Right cardiac atrium (tissue), 5 donors: ENCODE data around the gene MFRP. TPM values are rescaled to one million over a fixed set of nuclear protein-coding genes. Genes with fewer than 3 reads are reported as not detected.

Source experiments
- ATAC-seq, 2 donors: fragments of 200-7000 bp; cut with Tn5 transposase; one replicate each; pipeline versions ENCODE4 v1.8.0 to v1.9.1; 2020; ENCODE audit warnings: moderate library complexity in 2 of 2, mild to moderate bottlenecking in 1 of 2
- DNase-seq, 3 donors: peaks; one replicate each; pipeline ENCODE4 v3.0.0-alpha.2; 2020
- H3K27ac ChIP-seq: one replicate; pipeline ENCODE4 v1.5.1; 2013; ENCODE audit warnings: mild to moderate bottlenecking, low read length, control low read depth, moderate library complexity
- H3K27me3 ChIP-seq: one replicate; pipeline ENCODE4 v1.6.1; 2013; ENCODE audit not compliant: control insufficient read depth, insufficient read depth
- H3K4me1 ChIP-seq: one replicate; pipeline ENCODE4 v1.6.1; 2013; ENCODE audit warnings: low read length; ENCODE audit not compliant: control insufficient read depth, insufficient read depth
- H3K4me3 ChIP-seq: one replicate; pipeline ENCODE4 v1.5.1; 2013; ENCODE audit warnings: low read length, control low read depth
- H3K9me3 ChIP-seq: one replicate; pipeline ENCODE4 v1.6.1; 2013; ENCODE audit warnings: low read length; ENCODE audit not compliant: control insufficient read depth
- WGBS: extraction: QIAGEN DNeasy Blood & Tissue Kit; methylation state at CpG from one replicate; pipeline ENCODE4 v1.1.7; 2013; 5-methylcytosine and 5-hydroxymethylcytosine counted together
- intact Hi-C, 4 donors: fragments of 100-400 bp; cut with DNase I; formaldehyde crosslinking; loops; one replicate each; pipeline versions ENCODE4 v1.11.0 to v1.14.0; 2022 to 2023
- polyA plus RNA-seq: library from polyadenylated mRNA; stranded (reverse); fragments of 200-250 nt; gene quantifications from one replicate; pipeline ENCODE4 v1.2.3, GENCODE V29; 2013
- total RNA-seq, 4 donors: library from RNA; stranded (reverse); fragmentation: NEBNext Ultra II Directional; extraction: Animal tissue kit (Norgen Biotek cat#: 25700); gene quantifications; one replicate each; pipeline ENCODE4 v1.2.1, GENCODE V29; 2021
- donor health status: healthy with polysubstance abuse.
- donor health status: DM: no; HTN: yes; CAD: no.
- donor health status: DM: no; HTN: no; CAD: no.
- donor health status: DM: no; HTN: yes; CAD: no; lungs with severe emphysema.
- donor health status: DM: yes; HTN: yes; CAD: no.

The MFRP gene
- total and polyA plus RNA-seq, 5 donors: 0.02 to 0.06 TPM; not detected in 3

- no peaks in the 10 kb centered on the region for H3K27me3 ChIP-seq
- intact Hi-C loops: loop anchor here in 1 of 4 donors (2.0 kb wide), 1 partner anchor 16 kb away; no protein-coding TSS in a partner anchor
- peaks cover 17% of the 10 kb centered on the region for H3K4me1 ChIP-seq
- H3K9me3 ChIP-seq: no peaks in the 10 kb centered on the region
- WGBS: 76% methylated on average over 26 of the region's 26 CpGs
- no peak overlapping the region for H3K4me3 ChIP-seq
- ATAC-seq (no peak), DNase-seq (peak in 1 of 3 donors; percentile 53)
- peak overlapping the region; percentile 69 for H3K27ac ChIP-seq
These were observed 26.0 kb upstream of the MFRP start for GRCh38 chr11:119372260-119373058.

- no peak for ATAC-seq
These were observed 25.3 kb upstream of the MFRP start for GRCh38 chr11:119371778-119372182.

GRCh38 chr11:119371067-119371601 is 24.6 kb upstream of the MFRP start:
- no peak for DNase-seq
- no peak for ATAC-seq
- no peaks in the 10 kb centered on the region for H3K27me3 ChIP-seq
- intact Hi-C loops: no loop called here
- WGBS: 53% methylated on average over 8 of the region's 8 CpGs
- peak overlapping the region; percentile 90 for H3K27ac ChIP-seq
- no peaks in the 10 kb centered on the region for H3K9me3 ChIP-seq
- H3K4me1 ChIP-seq: peaks cover 22% of the 10 kb centered on the region
- no peak overlapping the region for H3K4me3 ChIP-seq

More at GRCh38 chr11:119371778-119372182, 25.3 kb upstream of the MFRP start:
- DNase-seq: peak in 2 of 3 donors; percentile 26 to 64
- H3K9me3 ChIP-seq: no peaks in the 10 kb centered on the region
- intact Hi-C loops: loop anchor here in 1 of 4 donors (2.0 kb wide), 1 partner anchor 15 kb away; no protein-coding TSS in a partner anchor
- 57% methylated on average over 8 of the region's 8 CpGs for WGBS
- H3K4me1 ChIP-seq: peaks cover 22% of the 10 kb centered on the region
- peak overlapping the region; percentile 90 for H3K27ac ChIP-seq
- H3K27me3 ChIP-seq: no peaks in the 10 kb centered on the region
- no peak overlapping the region for H3K4me3 ChIP-seq

GRCh38 chr11:119370486-119371046 is 24.1 kb upstream of the MFRP start:
- Histone ChIP-seq H3K4me3 (no peak overlapping the region), H3K27me3 (no peaks in the 10 kb centered on the region), H3K4me1 (peaks cover 22% of the 10 kb centered on the region), H3K27ac (peak overlapping the region; percentile 90), H3K9me3 (no peaks in the 10 kb centered on the region)
- intact Hi-C loops: no loop called here
- ATAC-seq: peak; percentile 5 to 9
- 41% methylated on average over 8 of the region's 8 CpGs for WGBS
- peak in 2 of 3 donors; percentile 77 to 80 for DNase-seq

GRCh38 chr11:119369132-119369925 is 22.8 kb upstream of the MFRP start:
- Histone ChIP-seq H3K4me3 (no peak overlapping the region), H3K27ac (peak overlapping the region; percentile 88), H3K27me3 (no peaks in the 10 kb centered on the region), H3K4me1 (peaks cover 17% of the 10 kb centered on the region), H3K9me3 (no peaks in the 10 kb centered on the region)
- intact Hi-C loops: no loop called here
- 63% methylated on average over 13 of the region's 13 CpGs for WGBS
- DNase-seq: no peak
- no peak for ATAC-seq

- Histone ChIP-seq H3K27me3 (no peaks in the 10 kb centered on the region), H3K27ac (peak overlapping the region; percentile 88), H3K9me3 (no peaks in the 10 kb centered on the region), H3K4me1 (peaks cover 13% of the 10 kb centered on the region), H3K4me3 (no peak overlapping the region)
- DNase-seq: peak; percentile 57 to 89 (median 84)
- intact Hi-C loops: no loop called here
- WGBS: 40% methylated on average over 17 of the region's 17 CpGs
- ATAC-seq: peak; percentile 15 to 42
These were observed 21.9 kb upstream of the MFRP start for GRCh38 chr11:119368121-119369034.

GRCh38 chr11:119367661-119368120 is 21.2 kb upstream of the MFRP start:
- no peaks in the 10 kb centered on the region for H3K9me3 ChIP-seq
- ATAC-seq (no peak), DNase-seq (no peak)
- intact Hi-C loops: no loop called here
- WGBS: 58% methylated on average over 9 of the region's 9 CpGs
- no peaks in the 10 kb centered on the region for H3K27me3 ChIP-seq
- H3K4me1 ChIP-seq: peaks cover 13% of the 10 kb centered on the region
- H3K4me3 ChIP-seq: no peak overlapping the region
- peak overlapping the region; percentile 88 for H3K27ac ChIP-seq

GRCh38 chr11:119366690-119367620 is 20.4 kb upstream of the MFRP start:
- Histone ChIP-seq H3K27ac (peak overlapping the region; percentile 88), H3K4me3 (no peak overlapping the region), H3K9me3 (no peaks in the 10 kb centered on the region), H3K27me3 (no peaks in the 10 kb centered on the region), H3K4me1 (peaks cover 13% of the 10 kb centered on the region)
- 58% methylated on average over 11 of the region's 11 CpGs for WGBS
- intact Hi-C loops: no loop called here
- ATAC-seq (no peak), DNase-seq (no peak)

GRCh38 chr11:119365071-119365591 is 18.6 kb upstream of the MFRP start:
- ATAC-seq: peak in 1 of 2 donors; percentile 7
- peaks cover 9% of the 10 kb centered on the region for H3K4me1 ChIP-seq

More at GRCh38 chr11:119365071-119365591, 18.6 kb upstream of the MFRP start:
- 58% methylated on average over 6 of the region's 6 CpGs for whole genome bisulfite sequencing
- intact Hi-C loops: no loop called here
- peak overlapping the region; percentile 60 for H3K4me3 ChIP-seq
- no peak for DNase-seq
- H3K27me3 ChIP-seq: no peaks in the 10 kb centered on the region
- H3K9me3 ChIP-seq: no peaks in the 10 kb centered on the region
- H3K27ac ChIP-seq: peak overlapping the region; percentile 42
